ENCODE data around the gene B4GALNT4.

DNA sequence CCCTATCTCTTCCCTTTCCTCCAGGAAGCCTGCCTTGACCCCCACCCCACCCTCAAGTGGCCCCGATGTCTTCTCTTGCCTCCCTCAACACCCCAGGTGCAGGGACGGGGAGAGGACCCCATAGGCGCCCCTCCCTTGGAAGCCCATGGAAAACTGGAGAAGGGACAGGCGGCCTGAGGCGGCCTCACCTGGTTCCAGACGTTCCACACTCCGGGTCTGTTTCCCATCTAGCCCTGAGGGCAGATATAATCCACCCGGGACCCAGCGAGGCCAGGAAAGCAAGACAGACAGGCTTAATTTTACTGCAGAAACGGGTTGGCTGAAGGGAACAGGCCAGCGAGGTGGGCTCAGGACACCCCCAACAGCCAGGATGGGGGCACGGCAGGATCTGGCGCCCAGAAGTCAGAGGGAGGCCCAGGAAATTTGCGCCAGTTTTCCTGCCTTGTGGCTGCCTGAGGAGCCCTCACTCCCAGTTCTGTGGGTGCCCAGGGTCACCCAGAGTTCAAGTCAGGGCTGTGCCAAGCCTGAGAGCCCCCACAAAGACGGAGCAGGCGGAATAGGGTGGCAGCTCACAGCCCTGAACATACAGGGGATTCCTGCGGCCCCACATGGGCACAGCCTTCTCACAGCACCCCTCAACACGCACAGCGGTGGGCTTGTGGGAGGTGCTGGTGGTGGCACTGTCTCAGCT is 48.5 kb downstream of the B4GALNT4 start:
- no peak for TF ChIP-seq CTCF (IDR thresholded peaks at IDR 0.05)
- TF ChIP-seq POLR2A (IDR thresholded peaks at IDR 0.05), result no peak
